T-helper 17 cell (primary cell): Measurements from ENCODE around the gene ZNF106. TPM values are rescaled to one million over a fixed set of nuclear protein-coding genes. Genes with fewer than 3 reads are reported as not detected.

Source experiments
- ATAC-seq: fragments of 150-1000 bp; cut with Tn5 transposase; 2 replicates; pipeline ENCODE4 v1.10.0; 2021; ENCODE audit warnings: mild to moderate bottlenecking, moderate library complexity
- DNase-seq, 3 donors: peaks; one replicate each; pipeline versions ENCODE4 v3.0.0 to v3.0.0-alpha.2; 2020 to 2021
- H3K9me3 ChIP-seq: one replicate; pipeline ENCODE4 v1.7.0; 2013; ENCODE audit warnings: low read length, mild to moderate bottlenecking; ENCODE audit not compliant: control insufficient read depth, poor library complexity, severe bottlenecking
- H3K27ac Mint-ChIP-seq: one replicate; pipeline ENCODE4 v1.8.0; 2022; ENCODE audit warnings: mild to moderate bottlenecking, moderate library complexity, mixed read lengths
- H3K27me3 Mint-ChIP-seq: one replicate; pipeline ENCODE4 v1.8.0; 2022; ENCODE audit warnings: mixed read lengths
- H3K36me3 Mint-ChIP-seq: one replicate; pipeline ENCODE4 v1.8.0; 2022; ENCODE audit warnings: low read depth, mixed read lengths
- H3K4me1 Mint-ChIP-seq: one replicate; pipeline ENCODE4 v1.8.0; 2022; ENCODE audit warnings: mild to moderate bottlenecking, mixed read lengths
- H3K4me3 Mint-ChIP-seq: one replicate; pipeline ENCODE4 v1.8.0; 2022; ENCODE audit warnings: mild to moderate bottlenecking, moderate library complexity, mixed read lengths
- total RNA-seq, 4 donors: library from RNA in 2 of 4; stranded (reverse) in 2 of 4; gene quantifications; one replicate each; pipeline ENCODE4 v1.2.3 and lab custom pipeline; 2022 to 2026

The ZNF106 gene
- total RNA-seq, 2 donors from 2014 or later = 29.7 to 39.8 TPM

- Mint-ChIP-seq H3K4me1 (peaks cover 14% of the 10 kb centered on the region), H3K27ac (no peak overlapping the region), H3K27me3 (no peaks in the 10 kb centered on the region), H3K36me3 (no peaks in the 10 kb centered on the region), H3K4me3 (no peak overlapping the region)
- DNase-seq (no peak), ATAC-seq (peak; percentile 25)
- H3K9me3 ChIP-seq = no peaks in the 10 kb centered on the region
Observed at GRCh38 chr15:42457445-42458442, 33.2 kb downstream of the ZNF106 start.

- Mint-ChIP-seq H3K4me1 (peaks cover 14% of the 10 kb centered on the region), H3K4me3 (no peak overlapping the region), H3K27ac (no peak overlapping the region), H3K27me3 (no peaks in the 10 kb centered on the region), H3K36me3 (no peaks in the 10 kb centered on the region)
- DNase-seq (no peak), ATAC-seq (no peak)
- no peaks in the 10 kb centered on the region for H3K9me3 ChIP-seq
Observed at GRCh38 chr15:42456971-42457370, 34.0 kb downstream of the ZNF106 start.

- no peak for ATAC-seq
- DNase-seq = no peak
- Mint-ChIP-seq H3K4me3 (no peak overlapping the region), H3K27ac (no peak overlapping the region), H3K27me3 (no peaks in the 10 kb centered on the region), H3K4me1 (peaks cover 14% of the 10 kb centered on the region), H3K36me3 (peaks cover 3% of the 10 kb centered on the region)
- no peaks in the 10 kb centered on the region for H3K9me3 ChIP-seq
Observed at GRCh38 chr15:42456531-42456930, 34.4 kb downstream of the ZNF106 start.

GRCh38 chr15:42453826-42454225 lies 37.1 kb downstream of the ZNF106 start:
- ATAC-seq = no peak
- H3K9me3 ChIP-seq = no peaks in the 10 kb centered on the region
- no peak for DNase-seq
- Mint-ChIP-seq H3K27me3 (no peaks in the 10 kb centered on the region), H3K4me3 (no peak overlapping the region), H3K4me1 (peaks cover 17% of the 10 kb centered on the region), H3K27ac (no peak overlapping the region), H3K36me3 (peaks cover 12% of the 10 kb centered on the region)

GRCh38 chr15:42450425-42450790 lies 40.5 kb downstream of the ZNF106 start:
- Mint-ChIP-seq H3K27me3 (no peaks in the 10 kb centered on the region), H3K4me3 (no peak overlapping the region), H3K36me3 (peaks cover 15% of the 10 kb centered on the region), H3K4me1 (peaks cover 10% of the 10 kb centered on the region), H3K27ac (no peak overlapping the region)
- H3K9me3 ChIP-seq = no peaks in the 10 kb centered on the region
- DNase-seq (no peak), ATAC-seq (no peak)

- peaks cover 15% of the 10 kb centered on the region for H3K36me3 Mint-ChIP-seq
- DNase-seq (no peak), ATAC-seq (no peak)
- H3K4me3 Mint-ChIP-seq = no peak overlapping the region
- no peak overlapping the region for H3K27ac Mint-ChIP-seq
- no peaks in the 10 kb centered on the region for H3K27me3 Mint-ChIP-seq
- H3K4me1 Mint-ChIP-seq = peaks cover 12% of the 10 kb centered on the region
- no peaks in the 10 kb centered on the region for H3K9me3 ChIP-seq
Observed at GRCh38 chr15:42449770-42450424, 41.0 kb downstream of the ZNF106 start.

GRCh38 chr15:42448281-42448680 lies 42.7 kb downstream of the ZNF106 start:
- ATAC-seq (no peak), DNase-seq (no peak)
- Mint-ChIP-seq H3K27me3 (no peaks in the 10 kb centered on the region), H3K36me3 (peaks cover 15% of the 10 kb centered on the region), H3K4me1 (peaks cover 12% of the 10 kb centered on the region), H3K27ac (no peak overlapping the region), H3K4me3 (no peak overlapping the region)
- no peaks in the 10 kb centered on the region for H3K9me3 ChIP-seq

GRCh38 chr15:42447599-42447998 lies 43.3 kb downstream of the ZNF106 start:
- no peaks in the 10 kb centered on the region for H3K27me3 Mint-ChIP-seq
- ATAC-seq = no peak
- no peak for DNase-seq
- H3K36me3 Mint-ChIP-seq = peaks cover 15% of the 10 kb centered on the region
- H3K4me1 Mint-ChIP-seq = peaks cover 12% of the 10 kb centered on the region
- no peak overlapping the region for H3K4me3 Mint-ChIP-seq
- H3K9me3 ChIP-seq = no peaks in the 10 kb centered on the region
- H3K27ac Mint-ChIP-seq = no peak overlapping the region

GRCh38 chr15:42445551-42445950 lies 45.4 kb downstream of the ZNF106 start:
- H3K9me3 ChIP-seq = no peaks in the 10 kb centered on the region
- H3K27me3 Mint-ChIP-seq = no peaks in the 10 kb centered on the region
- H3K36me3 Mint-ChIP-seq = peaks cover 10% of the 10 kb centered on the region
- H3K4me3 Mint-ChIP-seq = no peak overlapping the region
- no peak for DNase-seq
- H3K4me1 Mint-ChIP-seq = peaks cover 13% of the 10 kb centered on the region
- no peak overlapping the region for H3K27ac Mint-ChIP-seq
- no peak for ATAC-seq

GRCh38 chr15:42444415-42445063 lies 46.4 kb downstream of the ZNF106 start:
- ATAC-seq (no peak), DNase-seq (no peak)
- peaks cover 6% of the 10 kb centered on the region for H3K36me3 Mint-ChIP-seq
- H3K27ac Mint-ChIP-seq = no peak overlapping the region
- H3K4me1 Mint-ChIP-seq = peaks cover 9% of the 10 kb centered on the region
- H3K9me3 ChIP-seq = no peaks in the 10 kb centered on the region
- H3K4me3 Mint-ChIP-seq = no peak overlapping the region
- H3K27me3 Mint-ChIP-seq = no peaks in the 10 kb centered on the region

GRCh38 chr15:42427429-42428223 lies 63.3 kb downstream of the ZNF106 start:
- ATAC-seq (no peak), DNase-seq (no peak)
- H3K4me1 Mint-ChIP-seq = peaks cover 2% of the 10 kb centered on the region
- H3K27me3 Mint-ChIP-seq = no peaks in the 10 kb centered on the region
- H3K27ac Mint-ChIP-seq = no peak overlapping the region
- no peak overlapping the region for H3K4me3 Mint-ChIP-seq
- no peaks in the 10 kb centered on the region for H3K9me3 ChIP-seq
- H3K36me3 Mint-ChIP-seq = peaks cover 9% of the 10 kb centered on the region

GRCh38 chr15:42421376-42421775 lies 69.6 kb downstream of the ZNF106 start:
- Mint-ChIP-seq H3K4me3 (no peak overlapping the region), H3K36me3 (peaks cover 15% of the 10 kb centered on the region), H3K4me1 (no peaks in the 10 kb centered on the region), H3K27ac (no peak overlapping the region), H3K27me3 (no peaks in the 10 kb centered on the region)
- ATAC-seq = no peak
- DNase-seq = no peak
- H3K9me3 ChIP-seq = no peaks in the 10 kb centered on the region

GRCh38 chr15:42419369-42419768 lies 71.6 kb downstream of the ZNF106 start:
- no peak overlapping the region for H3K27ac Mint-ChIP-seq
- H3K27me3 Mint-ChIP-seq = no peaks in the 10 kb centered on the region
- DNase-seq (no peak), ATAC-seq (no peak)
- H3K4me1 Mint-ChIP-seq = no peaks in the 10 kb centered on the region
- no peak overlapping the region for H3K4me3 Mint-ChIP-seq
- H3K9me3 ChIP-seq = no peaks in the 10 kb centered on the region
- peaks cover 14% of the 10 kb centered on the region for H3K36me3 Mint-ChIP-seq
